GM12878 (cell line): ENCODE data around the gene IBA57. TPM values are rescaled to one million over a fixed set of nuclear protein-coding genes. Genes with fewer than 3 reads are reported as not detected.
A peak's percentile ranks its signal among the peaks of the same experiment; 100 is the strongest.

Source experiments
- ATAC-seq: fragments of 200-7000 bp; cut with Tn5 transposase; 3 replicates; pipeline ENCODE4 v1.9.1; 2020; ENCODE audit warnings: mild to moderate bottlenecking, moderate library complexity
- BruUV-seq: library from RNA; stranded (reverse); fragments of 400-500 nt; replicated peaks from 2 replicates; lab custom pipeline; 2021; lab: Mats Ljungman, UMichigan
- CTCF ChIA-PET: fragments of 300-600 bp; sonication (Branson Sonifier 250); formaldehyde crosslinking; extraction: SDS; loops from one replicate; lab custom pipeline; 2021; ENCODE audit warnings: inconsistent platforms; lab: Yijun Ruan, JAX
- POLR2A ChIA-PET: fragments of 350-600 bp; formaldehyde crosslinking; extraction: SDS; loops from one replicate; lab custom pipeline; 2021; ENCODE audit warnings: inconsistent platforms; lab: Charles Lee
- RAD21 ChIA-PET: fragments of 300-600 bp; sonication (Branson Sonifier 250); formaldehyde crosslinking; loops from one replicate; lab custom pipeline; 2023; ENCODE audit warnings: antibody characterized with exemption; ENCODE audit not compliant: unreplicated experiment; lab: Charles Lee
- SMC1A ChIA-PET: fragments of 300-600 bp; sonication (Branson Sonifier 250); formaldehyde crosslinking; loops from one replicate; lab custom pipeline; 2023; ENCODE audit not compliant: unreplicated experiment, uncharacterized antibody; lab: Charles Lee
- DNase-seq: peaks from one replicate; pipeline ENCODE4 v3.0.0-alpha.2; 2011; ENCODE audit warnings: low read depth, low spot score
- FAIRE-seq: peaks from 3 replicates; lab custom pipeline; 2011; peaks lifted over from hg19 to GRCh38; lab: Jason Lieb, UNC
- H2AFZ ChIP-seq: 2 replicates; pipeline ENCODE4 v1.6.0; 2011; ENCODE audit warnings: low read depth, low read length, control low read depth; ENCODE audit not compliant: control insufficient read depth
- H3K27ac ChIP-seq: 2 replicates; pipeline ENCODE4 v1.5.1; 2011; ENCODE audit warnings: control low read depth; ENCODE audit not compliant: control insufficient read depth, insufficient read depth
- H3K27me3 ChIP-seq, 2 experiments: replicated peaks in 1 of 2; 2 replicates each; pipeline versions ENCODE4 v1.6.0 to v1.6.1; 2011; ENCODE audit warnings: low read length in 1 of 2; ENCODE audit not compliant: control insufficient read depth in 2 of 2, insufficient read depth in 2 of 2
- H3K36me3 ChIP-seq, 2 experiments: 2 replicates each; pipeline ENCODE4 v1.5.1; 2011; ENCODE audit warnings: low read length in 1 of 2; ENCODE audit not compliant: control insufficient read depth in 2 of 2, insufficient read depth in 2 of 2
- H3K4me1 ChIP-seq: 2 replicates; pipeline ENCODE4 v1.6.1; 2011; ENCODE audit warnings: mild to moderate bottlenecking, low read length, moderate library complexity, mixed read lengths; ENCODE audit not compliant: control insufficient read depth, insufficient read depth
- H3K4me2 ChIP-seq: 2 replicates; pipeline ENCODE4 v1.6.0; 2011; ENCODE audit warnings: control low read depth; ENCODE audit not compliant: control insufficient read depth, insufficient read depth
- H3K4me3 ChIP-seq: fragments of 200-600 bp; sonication (generic); 2 replicates; pipeline ENCODE4 v1.5.1; 2016
- H3K79me2 ChIP-seq: 2 replicates; pipeline ENCODE4 v1.6.0; 2011; ENCODE audit warnings: low read length; ENCODE audit not compliant: control insufficient read depth, insufficient read depth
- H3K9ac ChIP-seq: 2 replicates; pipeline ENCODE4 v1.8.0; 2011; ENCODE audit warnings: low read length, control low read depth, mixed read lengths; ENCODE audit not compliant: control insufficient read depth, insufficient read depth
- H3K9me3 ChIP-seq: replicated peaks from 3 replicates; pipeline ENCODE4 v1.5.1; 2011; ENCODE audit warnings: mild to moderate bottlenecking, low read length; ENCODE audit not compliant: control insufficient read depth, insufficient read depth
- H4K20me1 ChIP-seq: 2 replicates; pipeline ENCODE4 v1.6.0; 2011; ENCODE audit not compliant: control insufficient read depth, insufficient read depth
- POLR2A ChIP-seq: IDR thresholded peaks from 2 replicates; pipeline ENCODE4 v1.6.1; 2011; ENCODE audit warnings: low read depth, mild to moderate bottlenecking, low read length
- WGBS: methylation state at CpG from one replicate; pipeline ENCODE4 v1.1.6; 2016; ENCODE audit warnings: low lambda C conversion rate; ENCODE audit not compliant: insufficient replicate concordance, insufficient coverage; ENCODE audit errors: missing lambda C conversion rate; 5-methylcytosine and 5-hydroxymethylcytosine counted together
- in situ Hi-C: fragments of 300-500 bp; cut with MboI; formaldehyde crosslinking; loops from 9 replicates; pipeline ENCODE4 v1.14.3; 2018; ENCODE audit warnings: mixed read lengths
- intact Hi-C: fragments of 100-400 bp; cut with micrococcal nuclease; formaldehyde crosslinking; loops from one replicate; pipeline ENCODE4 v1.14.2; 2022; ENCODE audit not compliant: unreplicated experiment
- polyA plus RNA-seq, 11 experiments: library from polyadenylated mRNA; depleted of rRNA in 4 of 11; unstranded in 6 of 11; stranded (reverse) in 5 of 11; fragments of >200 nt; fragmentation: Nextera tagmentation in 4 of 11; fragmentation: Illumina TruSeq in 1 of 11; extraction: Ambion mirVana in 4 of 11; extraction: Trizol in 1 of 11; gene quantifications; 1 replicate in 1 of 11; 2 replicates in 10 of 11; pipeline versions ENCODE4 v1.2.1 to v1.2.3, GENCODE V29; 2011 to 2016; ENCODE audit warnings: inconsistent platforms in 2 of 11, missing spikeins in 2 of 11, low read depth in 1 of 11
- total RNA-seq, 4 experiments: library from RNA; depleted of rRNA in 3 of 4; stranded (reverse); fragments of >200 nt in 3 of 4; fragmentation: Illumina TruSeq in 1 of 4; extraction: Trizol in 1 of 4; gene quantifications; 2 replicates each; pipeline versions ENCODE4 v1.2.1 to v1.2.3, GENCODE V29; 2013 to 2021
- TF ChIP-seq, protein P1 (sequence below): IDR thresholded peaks from 2 replicates; pipeline ENCODE4 v1.6.1; 2011; ENCODE audit warnings: borderline replicate concordance, low read depth, mild to moderate bottlenecking, moderate library complexity, mixed read lengths, low read length; ENCODE audit not compliant: insufficient read depth; ENCODE audit errors: extremely low read length

The IBA57 gene
- total and polyA plus RNA-seq, 10 of the 15 experiments (the other 5 are each of a cell fraction or from before 2014, with no cell fraction given), result 0.51 to 8.6 (median 3.7) TPM

DNA sequence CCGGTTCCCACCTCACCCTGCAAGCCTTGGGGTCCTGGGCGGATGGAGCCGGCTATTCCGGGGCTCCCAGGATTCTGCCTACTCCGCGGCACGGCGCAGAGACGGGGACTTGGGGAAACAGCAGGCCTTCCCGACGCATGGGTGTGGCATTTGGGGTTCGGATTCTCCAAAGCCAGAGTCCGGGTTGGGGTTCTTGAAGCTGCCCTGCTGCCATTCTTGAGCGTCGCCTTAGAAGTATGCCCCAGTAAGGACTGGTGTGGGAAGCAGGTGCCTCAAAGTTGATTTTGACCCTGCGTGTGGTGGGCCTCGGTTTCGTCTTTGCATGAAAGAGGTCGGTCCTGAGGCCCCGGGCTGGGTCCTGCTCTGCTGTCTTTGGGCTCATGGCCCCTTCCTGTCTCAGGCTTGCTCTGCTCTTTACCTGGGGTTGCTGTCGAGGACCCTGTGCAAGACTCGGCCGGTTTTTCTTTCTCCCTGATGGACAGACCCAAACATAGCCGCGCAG is 24.8 kb upstream of the IBA57 start:
- intact Hi-C loops (loop anchor here (1.0 to 2.0 kb wide), 3 partner anchors 25 to 58 kb away; partner anchors contain the start of genes ARF1, IBA57 and MRPL55), in situ Hi-C loops (no loop called here)
- Histone ChIP-seq H3K9ac (peak overlapping the region; percentile 95), H3K4me3 (peak overlapping the region; percentile 85), H3K9me3 (no peaks in the 10 kb centered on the region), H3K36me3 (peaks cover 4 to 8% of the 10 kb centered on the region in 2 experiments; a peak in 3 of 4 replicates)
- TF ChIP-seq, protein P1, sequence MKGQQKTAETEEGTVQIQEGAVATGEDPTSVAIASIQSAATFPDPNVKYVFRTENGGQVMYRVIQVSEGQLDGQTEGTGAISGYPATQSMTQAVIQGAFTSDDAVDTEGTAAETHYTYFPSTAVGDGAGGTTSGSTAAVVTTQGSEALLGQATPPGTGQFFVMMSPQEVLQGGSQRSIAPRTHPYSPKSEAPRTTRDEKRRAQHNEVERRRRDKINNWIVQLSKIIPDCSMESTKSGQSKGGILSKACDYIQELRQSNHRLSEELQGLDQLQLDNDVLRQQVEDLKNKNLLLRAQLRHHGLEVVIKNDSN, result no peak
- TF ChIP-seq POLR2A, result peak; percentile 17; the same call in 1 of the 2 replicates
- TF ChIP-seq, all 136 proteins: peak for 1
- ChIA-PET CTCF (interaction anchor here (1.0 to 6.1 kb wide), 2 partner anchors 26 to 141 kb away, joined by 3 to 54 read pairs; partner anchors contain the start of gene IBA57), POLR2A (interaction anchor here (0.6 to 5.6 kb wide), 5 partner anchors 21 to 58 kb away, joined by 3 to 43 read pairs (median 3); partner anchors contain the start of genes ARF1 and IBA57), RAD21 (interaction anchor here (1.2 to 1.4 kb wide), 2 partner anchors 24 to 26 kb away, joined by 5 to 8 read pairs; partner anchors contain the start of gene IBA57), SMC1A (interaction anchor here (1.1 kb wide), 1 partner anchor 24 kb away, joined by 3 read pairs; no protein-coding TSS in a partner anchor)
- Histone ChIP-seq H3K27me3 (no peaks in the 10 kb centered on the region), H3K79me2 (peaks cover 52% of the 10 kb centered on the region), H3K4me2 (peak overlapping the region; percentile 86), H4K20me1 (peaks cover 6% of the 10 kb centered on the region; the same call in 1 of the 2 replicates), H2AFZ (peak overlapping the region; percentile 59; the same call in 1 of the 2 replicates), H3K4me1 (peaks cover 17% of the 10 kb centered on the region), H3K27ac (peak overlapping the region; percentile 96)
- ATAC-seq (peak; percentile 3), FAIRE-seq (no peak), DNase-seq (no peak)
- under 1% methylated on average over 25 of the region's 25 CpGs for WGBS
- no TSS peak for BruUV-seq
